HL-60/S4 (cell line): Measurements from ENCODE around the gene BTNL3.
"Not testable (repeated sequence)": the region's sequence is repeated elsewhere in the genome, so short reads cannot be mapped to it uniquely, and the experiment has no call there.

Experiments used
- in situ Hi-C: fragments of 300-500 bp; cut with MboI; formaldehyde crosslinking; loops from 2 replicates; pipeline ENCODE4 v1.14.3; 2022; ENCODE audit warnings: low sequenced_read_pairs

BTNL3 gene

DNA sequence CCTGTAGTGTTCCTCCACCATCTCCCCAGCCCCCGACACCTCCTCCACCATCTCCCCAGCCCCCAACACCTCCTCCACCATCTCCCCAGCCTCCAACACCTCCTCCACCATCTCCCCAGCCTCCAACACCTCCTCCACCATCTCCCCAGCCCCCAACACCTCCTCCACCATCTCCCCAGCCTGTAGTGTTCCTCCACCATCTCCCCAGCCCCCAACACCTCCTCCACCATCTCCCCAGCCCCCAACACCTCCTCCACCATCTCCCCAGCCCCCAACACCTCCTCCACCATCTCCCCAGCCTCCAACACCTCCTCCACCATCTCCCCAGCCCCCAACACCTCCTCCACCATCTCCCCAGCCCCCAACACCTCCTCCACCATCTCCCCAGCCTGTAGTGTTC lies 57.2 kb downstream of the BTNL3 start:
- in situ Hi-C loops = not testable (repeated sequence)

DNA sequence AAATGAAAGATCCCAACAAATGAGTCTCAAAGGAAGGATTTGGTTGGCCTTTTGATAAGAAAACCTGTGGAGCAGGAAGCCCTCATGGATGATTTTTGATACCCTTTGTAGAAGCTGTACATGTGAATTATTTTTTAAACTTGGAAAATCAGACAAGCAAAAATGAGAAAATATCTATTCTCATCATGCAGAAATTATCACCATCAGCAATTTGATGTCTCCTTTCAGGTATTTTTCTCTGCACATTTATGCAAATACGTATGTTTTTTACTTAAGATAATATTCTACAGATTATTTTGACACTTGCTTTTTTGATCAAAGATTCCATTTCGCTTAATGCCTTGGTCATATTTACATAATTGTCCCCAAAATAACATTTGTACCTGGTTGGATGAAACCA lies 58.6 kb downstream of the BTNL3 start:
- in situ Hi-C loops = no loop called here

DNA sequence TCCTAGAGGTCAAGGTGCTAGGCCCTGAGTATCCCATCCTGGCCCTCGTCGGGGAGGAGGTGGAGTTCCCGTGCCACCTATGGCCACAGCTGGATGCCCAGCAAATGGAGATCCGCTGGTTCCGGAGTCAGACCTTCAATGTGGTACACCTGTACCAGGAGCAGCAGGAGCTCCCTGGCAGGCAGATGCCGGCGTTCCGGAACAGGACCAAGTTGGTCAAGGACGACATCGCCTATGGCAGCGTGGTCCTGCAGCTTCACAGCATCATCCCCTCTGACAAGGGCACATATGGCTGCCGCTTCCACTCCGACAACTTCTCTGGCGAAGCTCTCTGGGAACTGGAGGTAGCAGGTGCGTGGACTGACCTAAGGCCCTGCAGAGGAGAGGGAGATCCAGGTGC lies 59.3 kb downstream of the BTNL3 start:
- in situ Hi-C loops = no loop called here

DNA sequence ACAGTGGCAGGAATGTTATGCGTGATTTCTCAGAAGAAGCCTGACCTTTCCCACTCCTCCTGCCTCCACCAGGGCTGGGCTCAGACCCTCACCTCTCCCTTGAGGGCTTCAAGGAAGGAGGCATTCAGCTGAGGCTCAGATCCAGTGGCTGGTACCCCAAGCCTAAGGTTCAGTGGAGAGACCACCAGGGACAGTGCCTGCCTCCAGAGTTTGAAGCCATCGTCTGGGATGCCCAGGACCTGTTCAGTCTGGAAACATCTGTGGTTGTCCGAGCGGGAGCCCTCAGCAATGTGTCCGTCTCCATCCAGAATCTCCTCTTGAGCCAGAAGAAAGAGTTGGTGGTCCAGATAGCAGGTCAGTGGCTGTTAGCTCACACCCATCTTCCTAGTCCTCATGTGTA lies 61.4 kb downstream of the BTNL3 start:
- in situ Hi-C loops = no loop called here

DNA sequence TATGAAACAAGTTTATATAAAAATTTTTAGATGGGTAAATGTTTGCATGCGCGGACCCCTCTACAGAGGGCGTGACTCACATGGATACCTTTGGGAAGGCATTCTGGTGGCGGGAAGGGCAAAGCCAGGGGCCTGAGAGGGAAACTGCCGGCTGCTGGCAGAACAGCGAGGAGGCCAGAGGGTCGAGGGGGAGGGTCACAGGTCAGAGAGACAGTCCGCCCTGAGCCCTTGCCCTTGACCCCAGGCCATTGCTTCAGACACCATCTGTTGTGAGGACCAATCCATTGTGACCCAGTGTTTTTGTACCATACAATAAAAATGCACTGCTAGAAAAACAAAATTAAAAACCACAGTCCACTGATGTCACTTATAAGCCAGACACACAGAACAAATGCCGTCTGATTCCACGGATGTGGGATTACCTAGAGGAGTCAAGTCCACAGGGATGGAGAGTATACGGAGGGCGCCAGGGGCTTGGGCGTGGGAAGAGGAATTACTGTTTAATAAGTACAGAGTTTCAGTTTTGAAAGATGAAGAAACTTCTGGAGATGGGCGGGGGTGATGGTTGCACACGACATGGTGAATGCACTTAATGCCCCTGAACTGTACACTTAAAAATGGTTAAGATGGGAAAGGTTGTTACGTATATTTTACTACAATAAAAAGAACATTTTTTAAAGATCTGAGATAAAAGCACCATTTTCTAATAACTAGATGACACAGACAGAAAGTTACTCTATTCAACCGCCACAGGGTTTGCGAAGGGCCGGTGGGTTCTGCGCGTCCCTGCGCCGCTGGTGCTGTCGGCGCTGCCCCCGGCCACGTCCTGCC lies 63.4 kb downstream of the BTNL3 start:
- in situ Hi-C loops = no loop called here

DNA sequence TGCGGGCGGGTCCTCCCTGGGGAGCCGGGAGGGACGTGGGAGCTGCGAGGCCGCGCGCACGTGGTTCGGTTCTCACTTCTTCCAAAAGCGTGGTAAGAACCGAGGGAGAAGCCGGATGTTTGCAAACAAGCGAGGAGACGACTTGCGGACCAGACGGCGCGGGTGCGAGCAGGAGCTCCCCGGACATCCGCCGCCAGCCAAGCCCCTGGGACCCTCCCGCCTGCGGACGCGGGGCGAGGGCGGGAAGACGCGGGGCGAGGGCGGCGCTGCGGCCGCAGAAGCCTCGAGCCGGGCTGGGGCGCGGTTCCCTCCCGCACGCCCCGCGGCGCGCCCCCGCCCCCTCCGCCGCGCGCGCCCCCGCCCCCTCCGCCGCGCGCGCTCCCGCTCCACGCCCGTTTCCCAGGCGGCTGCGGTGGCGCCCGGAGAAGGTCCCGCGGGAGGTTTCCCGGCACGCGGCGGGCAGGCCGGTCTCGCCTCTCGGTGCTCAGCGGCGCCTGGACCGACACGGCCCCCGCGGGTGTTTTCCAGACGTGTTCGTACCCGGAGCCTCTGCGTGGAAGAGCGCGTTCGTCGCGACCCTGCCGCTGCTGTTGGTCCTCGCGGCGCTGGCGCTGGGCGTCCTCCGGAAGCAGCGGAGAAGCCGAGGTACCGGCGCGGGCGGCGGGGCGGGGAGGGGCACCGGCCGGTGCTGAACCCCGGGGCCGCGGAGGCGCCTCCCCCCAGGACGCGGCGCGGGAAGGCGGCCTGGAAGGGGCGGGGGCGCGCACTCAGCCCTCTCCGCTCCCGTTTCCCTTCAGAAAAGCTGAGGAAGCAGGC lies 64.2 kb downstream of the BTNL3 start:
- in situ Hi-C loops = no loop called here

DNA sequence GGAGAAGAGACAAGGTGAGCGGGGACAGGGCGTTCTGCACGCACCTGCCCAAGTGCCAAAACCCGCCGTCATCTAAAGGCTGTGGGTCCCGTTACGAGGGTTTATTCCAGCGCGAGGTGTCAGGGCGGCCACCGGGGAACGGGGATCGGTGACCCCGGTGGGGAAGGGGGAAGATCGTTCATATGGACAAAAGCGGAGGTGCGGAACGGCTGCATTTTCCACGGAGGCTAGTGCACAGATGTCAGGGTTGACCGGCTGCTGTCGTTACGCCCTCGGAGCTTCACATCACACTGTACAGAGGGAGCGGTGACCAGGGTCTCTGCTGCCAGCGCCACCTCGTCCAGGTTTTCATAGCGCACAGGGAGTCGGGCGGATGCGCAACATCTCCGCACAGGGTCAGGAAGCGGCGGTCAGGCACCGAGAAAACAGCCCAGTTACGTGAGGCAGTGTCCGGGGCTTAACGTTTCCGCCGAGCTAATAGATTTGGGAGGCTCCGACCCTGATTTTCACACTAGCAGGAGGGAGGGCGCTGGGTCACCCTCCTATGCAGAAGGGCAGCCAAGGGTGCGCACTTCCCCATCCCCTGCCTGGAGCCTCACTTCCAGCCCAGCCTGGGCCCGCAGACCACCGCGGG lies 65.0 kb downstream of the BTNL3 start:
- in situ Hi-C loops = no loop called here

DNA sequence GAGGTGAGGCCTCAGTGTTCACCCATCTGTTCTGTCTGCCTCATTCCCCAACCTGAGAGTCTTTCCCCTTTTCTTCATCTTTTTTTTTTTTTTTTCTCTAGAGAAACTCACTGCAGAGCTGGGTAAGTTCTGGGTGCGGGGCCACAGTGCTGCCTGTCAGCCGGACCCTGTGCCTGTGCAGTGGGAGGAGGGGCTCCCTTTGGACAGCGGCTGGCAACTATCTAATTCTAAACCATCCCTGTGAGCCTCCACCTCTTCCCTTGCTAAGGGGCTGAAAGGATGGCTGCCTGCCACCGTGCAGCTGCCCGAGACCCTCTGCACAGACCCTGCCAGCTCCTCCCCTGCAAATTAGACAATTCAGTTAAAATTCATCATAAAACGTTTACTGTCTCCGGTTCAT lies 65.5 kb downstream of the BTNL3 start:
- in situ Hi-C loops = no loop called here

DNA sequence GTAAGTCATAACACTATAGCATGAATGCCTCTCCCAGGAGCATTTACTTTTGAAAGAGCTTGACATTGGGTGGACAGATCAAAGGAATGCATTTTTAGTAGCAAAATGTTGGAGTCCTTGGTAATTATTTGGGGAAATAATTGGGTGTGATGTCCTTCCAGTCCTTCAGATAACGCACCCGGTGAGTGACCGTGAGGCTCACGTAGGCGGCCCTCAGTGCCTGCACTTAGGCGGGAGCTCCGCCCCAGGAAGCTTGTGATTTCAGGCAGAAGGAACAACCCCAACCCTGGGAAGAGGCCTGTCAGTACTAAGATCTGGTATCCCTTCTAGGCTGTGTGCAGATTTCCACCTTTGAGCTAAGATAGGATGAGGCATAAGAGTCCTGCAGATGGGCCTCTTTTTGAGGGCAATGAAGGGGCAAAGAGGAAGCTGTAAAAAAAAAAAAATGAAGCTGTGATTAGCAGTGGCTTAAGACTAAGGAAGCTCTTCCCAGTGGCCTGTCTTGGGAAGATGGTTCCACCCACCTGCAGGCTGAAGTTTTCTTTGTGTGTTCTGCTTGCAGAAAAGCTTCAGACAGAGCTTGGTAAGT lies 66.3 kb downstream of the BTNL3 start:
- in situ Hi-C loops = no loop called here
